IMR-90 (cell line): Measurements from ENCODE around the gene CYP2W1. TPM values are rescaled to one million over a fixed set of nuclear protein-coding genes. Genes with fewer than 3 reads are reported as not detected.

Source experiments
- ATAC-seq: fragments of 200-7000 bp; cut with Tn5 transposase; 2 replicates; pipeline ENCODE4 v1.9.1; 2020; ENCODE audit warnings: low read depth, mild to moderate bottlenecking, moderate library complexity
- BruUV-seq: library from RNA; stranded (reverse); fragments of 400-500 nt; replicated peaks from 2 replicates; lab custom pipeline; 2021; lab: Mats Ljungman, UMichigan
- CTCF ChIA-PET: fragments of 300-600 bp; formaldehyde crosslinking; extraction: SDS; loops from one replicate; lab custom pipeline; 2021; ENCODE audit warnings: antibody characterized with exemption; lab: Yijun Ruan, JAX
- POLR2A ChIA-PET: fragments of 300-600 bp; sonication (Branson Sonifier 250); formaldehyde crosslinking; loops from one replicate; lab custom pipeline; 2022; ENCODE audit warnings: antibody characterized with exemption; ENCODE audit not compliant: unreplicated experiment; lab: Charles Lee
- DNase-seq: peaks from one replicate; pipeline ENCODE4 v3.0.0; 2013
- H2AFZ ChIP-seq: replicated peaks from 2 replicates; pipeline ENCODE3; 2013; ENCODE audit warnings: low read length, mild to moderate bottlenecking; ENCODE audit not compliant: poor library complexity
- H2AK5ac ChIP-seq: 2 replicates; pipeline ENCODE4 v1.6.1; 2013; ENCODE audit warnings: low read depth, low read length, inconsistent platforms
- H2AK9ac ChIP-seq: replicated peaks from 2 replicates; pipeline ENCODE3; 2013; ENCODE audit warnings: mild to moderate bottlenecking, low read depth, low read length, moderate library complexity; ENCODE audit not compliant: poor library complexity
- H2BK120ac ChIP-seq: 2 replicates; pipeline ENCODE4 v1.6.1; 2013; ENCODE audit warnings: low read depth, low read length, inconsistent platforms
- H2BK15ac ChIP-seq: 3 replicates; pipeline ENCODE4 v1.6.1; 2013; ENCODE audit warnings: low read depth, low read length, inconsistent platforms
- H2BK20ac ChIP-seq: 2 replicates; pipeline ENCODE4 v1.6.1; 2013; ENCODE audit warnings: low read depth, mild to moderate bottlenecking, inconsistent platforms, low read length, moderate library complexity
- H2BK5ac ChIP-seq: 2 replicates; pipeline ENCODE4 v1.6.1; 2013; ENCODE audit warnings: mild to moderate bottlenecking, low read depth, low read length, inconsistent platforms; ENCODE audit not compliant: poor library complexity, severe bottlenecking
- H3K14ac ChIP-seq: replicated peaks from 2 replicates; pipeline ENCODE4 v1.6.1; 2013; ENCODE audit warnings: low read depth, low read length, inconsistent platforms
- H3K18ac ChIP-seq: 2 replicates; pipeline ENCODE4 v1.6.1; 2013; ENCODE audit warnings: low read depth, low read length, control low read depth
- H3K23ac ChIP-seq: 2 replicates; pipeline ENCODE4 v1.6.1; 2013; ENCODE audit warnings: low read depth, low read length, inconsistent platforms
- H3K27ac ChIP-seq: 2 replicates; pipeline ENCODE4 v1.5.1; 2013; ENCODE audit warnings: mild to moderate bottlenecking, control low read depth, low read length; ENCODE audit not compliant: insufficient read depth
- H3K27me3 ChIP-seq: 2 replicates; pipeline ENCODE4 v1.6.1; 2013; ENCODE audit warnings: low read length; ENCODE audit not compliant: control insufficient read depth, insufficient read depth
- H3K36me3 ChIP-seq: 2 replicates; pipeline ENCODE4 v1.6.1; 2013; ENCODE audit warnings: low read length, mixed read lengths; ENCODE audit not compliant: control insufficient read depth, insufficient read depth
- H3K4ac ChIP-seq: 2 replicates; pipeline ENCODE4 v1.6.1; 2013; ENCODE audit warnings: low read depth, low read length, inconsistent platforms
- H3K4me1 ChIP-seq: 2 replicates; pipeline ENCODE4 v1.6.1; 2013; ENCODE audit warnings: low read length, mixed read lengths; ENCODE audit not compliant: control insufficient read depth, insufficient read depth
- H3K4me2 ChIP-seq: 2 replicates; pipeline ENCODE4 v1.6.1; 2013; ENCODE audit warnings: low read depth, mild to moderate bottlenecking, control low read depth, low read length, moderate library complexity
- H3K4me3 ChIP-seq: 2 replicates; pipeline ENCODE4 v1.5.1; 2013; ENCODE audit warnings: low read depth, mild to moderate bottlenecking, control low read depth, low read length, moderate library complexity; ENCODE audit not compliant: insufficient read depth
- H3K56ac ChIP-seq: 2 replicates; pipeline ENCODE4 v1.6.1; 2013; ENCODE audit warnings: low read length, inconsistent platforms; ENCODE audit not compliant: insufficient read depth; ENCODE audit errors: extremely low read depth
- H3K79me1 ChIP-seq, 2 experiments: 2 replicates each; pipeline ENCODE4 v1.6.1; 2013; ENCODE audit warnings: low read length in 2 of 2, inconsistent platforms in 1 of 2, low read depth in 1 of 2
- H3K9ac ChIP-seq: 2 replicates; pipeline ENCODE4 v1.6.1; 2013; ENCODE audit warnings: low read depth, low read length, control low read depth
- H3K9me1 ChIP-seq: 2 replicates; pipeline ENCODE4 v1.6.1; 2013; ENCODE audit warnings: low read length, inconsistent platforms; ENCODE audit not compliant: insufficient read depth
- H3K9me3 ChIP-seq: 2 replicates; pipeline ENCODE4 v1.6.1; 2013; ENCODE audit warnings: low read length; ENCODE audit not compliant: control insufficient read depth, insufficient read depth
- H4K20me1 ChIP-seq: 2 replicates; pipeline ENCODE4 v1.6.1; 2013; ENCODE audit warnings: low read length, inconsistent platforms; ENCODE audit not compliant: insufficient read depth
- H4K5ac ChIP-seq: 2 replicates; pipeline ENCODE4 v1.6.1; 2013; ENCODE audit warnings: mild to moderate bottlenecking, low read depth, low read length, control low read depth
- H4K8ac ChIP-seq, 2 experiments: 2 replicates each; pipeline ENCODE4 v1.6.1; 2013; ENCODE audit warnings: low read depth in 2 of 2, low read length in 2 of 2, control low read depth in 1 of 2, inconsistent platforms in 1 of 2
- H4K91ac ChIP-seq: 2 replicates; pipeline ENCODE4 v1.6.1; 2013; ENCODE audit warnings: low read depth, low read length, inconsistent platforms; ENCODE audit not compliant: insufficient read depth
- WGBS, 2 experiments: methylation state at CpG; one replicate each; pipeline versions ENCODE4 v1.1.5 to v1.1.7; 2013; ENCODE audit warnings: missing lambda C conversion rate in 2 of 2; ENCODE audit not compliant: insufficient read length in 1 of 2; ENCODE audit errors: extremely low coverage in 2 of 2; 5-methylcytosine and 5-hydroxymethylcytosine counted together
- dilution Hi-C: fragments of 300-500 bp; cut with HindIII; formaldehyde crosslinking; loops from one replicate; pipeline ENCODE4 v1.14.3; 2018; ENCODE audit warnings: low sequenced_read_pairs; ENCODE audit not compliant: unreplicated experiment
- in situ Hi-C: fragments of 300-500 bp; cut with MboI; formaldehyde crosslinking; loops from 3 replicates; pipeline ENCODE4 v1.14.3; 2019; ENCODE audit warnings: low sequenced_read_pairs, inconsistent platforms, mixed read lengths
- intact Hi-C: fragments of 100-400 bp; cut with micrococcal nuclease; formaldehyde crosslinking; loops from 2 replicates; pipeline ENCODE4 v1.10.0; 2022
- polyA plus RNA-seq, 3 experiments: library from polyadenylated mRNA; depleted of rRNA; stranded (reverse); fragments of >200 nt; gene quantifications; 2 replicates each; pipeline ENCODE4 v1.2.3, GENCODE V29; 2012; ENCODE audit warnings: low replicate concordance in 1 of 3
- total RNA-seq: library from RNA; depleted of rRNA; stranded (reverse); fragments of >200 nt; gene quantifications from 2 replicates; pipeline ENCODE4 v1.2.3, GENCODE V29; 2012
- TF ChIP-seq, protein P1 (sequence below): conservative IDR thresholded peaks from 2 replicates; pipeline ENCODE4 v1.5.1; 2012; ENCODE audit warnings: mild to moderate bottlenecking, low read depth, low read length, improper control_type of control experiment

The CYP2W1 gene
- total and polyA plus RNA-seq, 2 of the 4 experiments (the other 2 are of a cell fraction) = not detected

DNA sequence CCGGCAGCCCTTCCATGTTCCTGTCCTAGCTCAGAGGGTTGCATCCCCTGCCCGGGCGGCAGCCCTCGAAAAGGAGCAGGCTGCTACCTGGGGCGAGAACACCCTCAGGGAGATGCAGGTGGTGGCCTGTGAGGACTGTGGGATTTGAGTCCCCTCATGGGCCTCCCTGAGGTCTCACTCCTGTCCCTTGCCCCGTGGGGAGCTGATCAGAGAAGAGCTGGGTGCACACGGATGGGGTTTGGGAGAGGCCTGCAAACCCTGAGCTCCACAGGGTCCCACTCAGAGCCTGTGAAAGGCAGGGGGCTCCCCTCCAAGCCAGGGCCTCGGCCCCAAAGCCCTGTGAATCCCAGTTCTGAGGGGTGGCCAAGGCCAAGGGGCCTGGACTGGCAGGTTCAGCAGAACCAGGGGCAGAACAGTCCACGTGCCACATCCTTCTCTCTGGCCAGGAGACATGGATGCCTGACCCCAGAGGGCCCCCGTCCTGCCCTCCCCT is 424 bp upstream of the CYP2W1 start:
- BruUV-seq = no TSS peak
- Histone ChIP-seq H2AK9ac (no peak overlapping the region), H4K20me1 (no peaks in the 10 kb centered on the region), H3K4ac (no peak overlapping the region), H3K18ac (no peak overlapping the region), H3K79me1 (no peaks in the 10 kb centered on the region), H4K91ac (no peak overlapping the region), H3K27me3 (no peaks in the 10 kb centered on the region; the same call in 1 of the 2 replicates), H2BK5ac (no peak overlapping the region), H3K4me3 (no peak overlapping the region), H3K9me3 (no peaks in the 10 kb centered on the region), H2BK120ac (no peak overlapping the region), H3K14ac (no peak overlapping the region), H2AFZ (no peak overlapping the region), H2BK20ac (no peak overlapping the region), H3K23ac (no peak overlapping the region), H3K56ac (no peak overlapping the region), H2AK5ac (no peak overlapping the region), H3K9ac (no peak overlapping the region), H3K9me1 (no peaks in the 10 kb centered on the region), H3K36me3 (no peaks in the 10 kb centered on the region), H3K27ac (no peak overlapping the region), H2BK15ac (no peak overlapping the region), H3K4me2 (no peak overlapping the region), H4K8ac (no peak overlapping the region), H4K5ac (no peak overlapping the region), H3K4me1 (no peaks in the 10 kb centered on the region; the same call in 1 of the 2 replicates)
- WGBS, 2 experiments = 63% methylated on average over 2 of the region's 10 CpGs; no CpG with 5 or more reads in 1 of the 2 experiments
- intact Hi-C loops = no loop called here
- dilution Hi-C loops = no loop called here
- no peak for DNase-seq
- ChIA-PET CTCF (no interaction called here), POLR2A (no interaction called here)
- in situ Hi-C loops = no loop called here
- no peak for ATAC-seq
- TF ChIP-seq, protein P1, sequence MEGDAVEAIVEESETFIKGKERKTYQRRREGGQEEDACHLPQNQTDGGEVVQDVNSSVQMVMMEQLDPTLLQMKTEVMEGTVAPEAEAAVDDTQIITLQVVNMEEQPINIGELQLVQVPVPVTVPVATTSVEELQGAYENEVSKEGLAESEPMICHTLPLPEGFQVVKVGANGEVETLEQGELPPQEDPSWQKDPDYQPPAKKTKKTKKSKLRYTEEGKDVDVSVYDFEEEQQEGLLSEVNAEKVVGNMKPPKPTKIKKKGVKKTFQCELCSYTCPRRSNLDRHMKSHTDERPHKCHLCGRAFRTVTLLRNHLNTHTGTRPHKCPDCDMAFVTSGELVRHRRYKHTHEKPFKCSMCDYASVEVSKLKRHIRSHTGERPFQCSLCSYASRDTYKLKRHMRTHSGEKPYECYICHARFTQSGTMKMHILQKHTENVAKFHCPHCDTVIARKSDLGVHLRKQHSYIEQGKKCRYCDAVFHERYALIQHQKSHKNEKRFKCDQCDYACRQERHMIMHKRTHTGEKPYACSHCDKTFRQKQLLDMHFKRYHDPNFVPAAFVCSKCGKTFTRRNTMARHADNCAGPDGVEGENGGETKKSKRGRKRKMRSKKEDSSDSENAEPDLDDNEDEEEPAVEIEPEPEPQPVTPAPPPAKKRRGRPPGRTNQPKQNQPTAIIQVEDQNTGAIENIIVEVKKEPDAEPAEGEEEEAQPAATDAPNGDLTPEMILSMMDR = no peak
